Ishikawa (cell line): ENCODE results near the gene TNFSF13.

Source experiments
- CEBPB ChIP-seq: IDR thresholded peaks from 2 replicates; pipeline ENCODE4 v1.6.1; 2012
- CREB1 ChIP-seq: IDR thresholded peaks from 2 replicates; pipeline ENCODE4 v1.6.1; 2012; ENCODE audit warnings: low read depth
- EGR1 ChIP-seq: IDR thresholded peaks from 2 replicates; pipeline ENCODE4 v1.6.1; 2012
- EP300 ChIP-seq: IDR thresholded peaks from 2 replicates; pipeline ENCODE4 v1.6.1; 2012; ENCODE audit warnings: borderline replicate concordance
- FOXM1 ChIP-seq: IDR thresholded peaks from 2 replicates; pipeline ENCODE4 v1.6.1; 2012; ENCODE audit warnings: low read depth, borderline replicate concordance
- MAX ChIP-seq: IDR thresholded peaks from 2 replicates; pipeline ENCODE4 v1.6.1; 2012
- NFIC ChIP-seq: IDR thresholded peaks from 2 replicates; pipeline ENCODE4 v1.6.1; 2012
- RAD21 ChIP-seq: IDR thresholded peaks from 2 replicates; pipeline ENCODE4 v1.6.1; 2012; ENCODE audit warnings: low read depth
- REST ChIP-seq: IDR thresholded peaks from 2 replicates; pipeline ENCODE4 v1.6.1; 2012; ENCODE audit warnings: low read depth, mild to moderate bottlenecking
- TAF1 ChIP-seq: IDR thresholded peaks from 2 replicates; pipeline ENCODE4 v1.6.1; 2012; ENCODE audit warnings: low read depth, mild to moderate bottlenecking
- TCF12 ChIP-seq: IDR thresholded peaks from 2 replicates; pipeline ENCODE4 v1.6.1; 2012; ENCODE audit warnings: low read depth
- TEAD4 ChIP-seq: IDR thresholded peaks from 2 replicates; pipeline ENCODE4 v1.6.1; 2012
- USF1 ChIP-seq: IDR thresholded peaks from 2 replicates; pipeline ENCODE4 v1.6.1; 2012
- YY1 ChIP-seq: IDR thresholded peaks from 2 replicates; pipeline ENCODE4 v1.6.1; 2012; ENCODE audit warnings: low read depth
- ZBTB7A ChIP-seq: IDR thresholded peaks from 2 replicates; pipeline ENCODE4 v1.6.1; 2012; ENCODE audit warnings: low read depth

The TNFSF13 gene

GRCh38 chr17:7512824-7513540 lies 45.6 kb upstream of the TNFSF13 start:
- TF ChIP-seq TEAD4: no peak

GRCh38 chr17:7513850-7514419 lies 44.6 kb upstream of the TNFSF13 start:
- TF ChIP-seq CEBPB (no peak), CREB1 (no peak), ZBTB7A (no peak), TEAD4 (no peak), USF1 (no peak), EP300 (no peak), TCF12 (no peak), REST (no peak), RAD21 (no peak), EGR1 (no peak)

- TF ChIP-seq EP300: no peak
Observed at GRCh38 chr17:7515911-7516610, 42.5 kb upstream of the TNFSF13 start.

- no peak for TF ChIP-seq ZBTB7A
- TF ChIP-seq RAD21: peak; percentile 29; the same call in 1 of the 2 replicates
- no peak for TF ChIP-seq NFIC
- TF ChIP-seq YY1: peak; percentile 56; the same call in 1 of the 2 replicates
- no peak for TF ChIP-seq EGR1
Observed at GRCh38 chr17:7523033-7523432, 35.5 kb upstream of the TNFSF13 start.

- TF ChIP-seq RAD21 (no peak), MAX (no peak), USF1 (no peak), EGR1 (no peak), FOXM1 (no peak), TCF12 (no peak), TAF1 (no peak), REST (no peak), NFIC (no peak), EP300 (no peak), ZBTB7A (no peak), YY1 (no peak), CEBPB (no peak), CREB1 (no peak), TEAD4 (no peak)
Observed at GRCh38 chr17:7528842-7529241, 29.7 kb upstream of the TNFSF13 start.

- TF ChIP-seq NFIC (no peak), TCF12 (no peak)
Observed at GRCh38 chr17:7530023-7530900, 28.3 kb upstream of the TNFSF13 start.
